GM12864 (cell line): Measurements from ENCODE around the gene UMODL1.

Source experiments
- DNase-seq: peaks from one replicate; pipeline ENCODE4 v3.0.0-alpha.2; 2011; ENCODE audit warnings: low read depth
- H3K4me3 ChIP-seq: 2 replicates; pipeline ENCODE4 v1.5.1; 2011; ENCODE audit warnings: mild to moderate bottlenecking, low read depth, low read length, control low read depth
- TF ChIP-seq, protein P1 (sequence below): IDR thresholded peaks from 2 replicates; pipeline ENCODE4 v1.5.1; 2011; ENCODE audit warnings: low read depth, mild to moderate bottlenecking, moderate library complexity, low read length, control low read depth, inconsistent platforms; ENCODE audit errors: missing control alignments

Gene UMODL1

GRCh38 chr21:42026082-42026435, 45.1 kb upstream of the UMODL1 start:
- TF ChIP-seq, protein P1, sequence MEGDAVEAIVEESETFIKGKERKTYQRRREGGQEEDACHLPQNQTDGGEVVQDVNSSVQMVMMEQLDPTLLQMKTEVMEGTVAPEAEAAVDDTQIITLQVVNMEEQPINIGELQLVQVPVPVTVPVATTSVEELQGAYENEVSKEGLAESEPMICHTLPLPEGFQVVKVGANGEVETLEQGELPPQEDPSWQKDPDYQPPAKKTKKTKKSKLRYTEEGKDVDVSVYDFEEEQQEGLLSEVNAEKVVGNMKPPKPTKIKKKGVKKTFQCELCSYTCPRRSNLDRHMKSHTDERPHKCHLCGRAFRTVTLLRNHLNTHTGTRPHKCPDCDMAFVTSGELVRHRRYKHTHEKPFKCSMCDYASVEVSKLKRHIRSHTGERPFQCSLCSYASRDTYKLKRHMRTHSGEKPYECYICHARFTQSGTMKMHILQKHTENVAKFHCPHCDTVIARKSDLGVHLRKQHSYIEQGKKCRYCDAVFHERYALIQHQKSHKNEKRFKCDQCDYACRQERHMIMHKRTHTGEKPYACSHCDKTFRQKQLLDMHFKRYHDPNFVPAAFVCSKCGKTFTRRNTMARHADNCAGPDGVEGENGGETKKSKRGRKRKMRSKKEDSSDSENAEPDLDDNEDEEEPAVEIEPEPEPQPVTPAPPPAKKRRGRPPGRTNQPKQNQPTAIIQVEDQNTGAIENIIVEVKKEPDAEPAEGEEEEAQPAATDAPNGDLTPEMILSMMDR: no peak
- H3K4me3 ChIP-seq: no peak overlapping the region
- DNase-seq: no peak

DNA sequence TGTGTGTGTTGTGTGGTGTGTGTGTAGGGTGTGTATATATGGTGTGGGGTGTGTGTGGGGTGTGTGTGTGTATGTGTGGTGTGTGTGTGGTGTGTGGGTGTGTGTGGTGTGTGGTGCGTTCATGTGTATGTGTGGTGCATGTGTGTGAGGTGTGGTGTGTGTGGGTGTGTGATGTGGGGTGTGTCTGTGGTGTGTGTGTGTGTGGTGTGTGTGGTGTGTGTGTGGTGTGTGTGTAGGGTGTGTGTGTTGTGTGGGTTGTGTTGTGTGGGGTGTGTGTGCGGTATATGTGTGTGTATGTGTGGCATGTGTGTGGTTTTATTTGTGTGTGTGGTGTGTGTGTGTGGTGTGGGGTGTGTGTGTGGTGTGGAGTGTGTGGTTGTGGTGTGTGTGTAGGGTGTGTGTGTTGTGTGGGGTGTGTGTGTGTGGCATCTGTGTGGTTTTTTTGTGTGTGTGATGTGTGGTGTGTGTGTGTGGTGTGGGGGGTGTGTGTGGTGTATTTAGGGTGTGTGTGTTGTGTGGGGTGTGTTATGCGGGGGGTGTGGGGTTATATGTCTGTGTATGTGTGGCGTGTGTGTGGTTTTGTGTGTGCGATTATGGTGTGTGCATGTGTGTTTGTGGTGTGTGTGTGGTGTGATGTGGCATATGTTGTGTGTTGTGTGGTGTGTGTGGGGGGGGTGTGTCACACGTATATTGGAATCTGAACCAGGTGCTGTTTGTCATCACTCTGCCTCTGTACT, 43.9 kb upstream of the UMODL1 start:
- TF ChIP-seq, protein P1: no peak
- DNase-seq: no peak
- H3K4me3 ChIP-seq: no peak overlapping the region

DNA sequence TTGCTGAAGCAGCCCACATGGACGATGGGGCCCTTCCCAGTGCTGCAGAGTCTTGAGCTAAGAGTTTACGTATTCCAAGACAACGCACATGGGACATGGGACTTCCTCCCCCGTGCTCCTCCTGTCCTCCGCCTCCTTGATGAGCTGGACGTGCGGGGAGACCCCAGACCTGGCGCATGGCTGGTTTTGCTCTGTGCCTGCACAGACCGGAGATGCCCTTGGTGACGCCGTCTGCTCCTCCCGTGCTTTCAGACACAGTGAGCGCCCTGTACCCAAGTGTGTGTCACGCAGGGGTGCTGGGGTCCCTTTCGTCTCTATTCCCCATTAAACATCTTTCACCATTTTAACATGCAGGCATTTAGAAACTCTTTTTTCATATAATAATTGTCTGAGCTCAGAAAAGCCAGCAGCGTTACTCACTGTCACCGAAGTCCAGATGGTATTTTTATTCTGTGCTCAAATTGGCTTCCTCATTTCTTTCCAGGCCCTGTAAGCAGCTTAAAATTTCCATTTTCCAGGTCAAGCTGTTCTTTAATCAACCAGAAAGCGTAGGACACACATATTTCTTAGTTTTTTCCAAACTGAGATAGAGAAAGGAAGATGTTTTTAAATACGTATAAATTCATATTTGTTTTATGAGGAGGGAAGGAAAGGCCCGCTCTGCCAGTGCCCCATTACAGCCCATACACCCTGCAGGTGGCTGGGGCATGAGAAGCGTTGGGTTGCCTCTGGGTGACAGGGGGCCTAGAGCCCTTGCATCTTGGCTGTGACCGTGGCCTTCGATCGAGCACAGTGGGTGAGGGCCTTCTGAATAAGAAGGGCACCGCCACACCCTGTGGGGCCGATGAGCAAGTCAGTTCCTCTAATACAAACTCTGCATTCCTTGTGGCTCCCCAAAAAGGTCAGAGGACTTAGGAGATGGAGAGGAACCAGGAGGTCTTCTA, 43.0 kb upstream of the UMODL1 start:
- H3K4me3 ChIP-seq: no peak overlapping the region
- no peak for DNase-seq
- TF ChIP-seq, protein P1: no peak

- no peak overlapping the region for H3K4me3 ChIP-seq
- DNase-seq: no peak
- TF ChIP-seq, protein P1: no peak
Observed at GRCh38 chr21:42028766-42029425, 42.2 kb upstream of the UMODL1 start.

- no peak overlapping the region for H3K4me3 ChIP-seq
- no peak for DNase-seq
- TF ChIP-seq, protein P1: no peak
Observed at GRCh38 chr21:42030311-42030710, 40.8 kb upstream of the UMODL1 start.

GRCh38 chr21:42031241-42031640, 39.9 kb upstream of the UMODL1 start:
- no peak for DNase-seq
- TF ChIP-seq, protein P1: no peak
- no peak overlapping the region for H3K4me3 ChIP-seq
